Stimulated activated CD8-positive, alpha-beta memory T cell treated with anti-CD3 and anti-CD28 coated beads, Interleukin-15, amount 100 ng/mL, for 48 hours (primary cell): Measurements from ENCODE around the gene LINC00632.

Experiments
- DNase-seq, 2 donors: peaks; one replicate each; pipeline ENCODE4 v3.0.0-alpha.2; 2020; ENCODE audit warnings: low read depth in 2 of 2

LINC00632 gene

DNA sequence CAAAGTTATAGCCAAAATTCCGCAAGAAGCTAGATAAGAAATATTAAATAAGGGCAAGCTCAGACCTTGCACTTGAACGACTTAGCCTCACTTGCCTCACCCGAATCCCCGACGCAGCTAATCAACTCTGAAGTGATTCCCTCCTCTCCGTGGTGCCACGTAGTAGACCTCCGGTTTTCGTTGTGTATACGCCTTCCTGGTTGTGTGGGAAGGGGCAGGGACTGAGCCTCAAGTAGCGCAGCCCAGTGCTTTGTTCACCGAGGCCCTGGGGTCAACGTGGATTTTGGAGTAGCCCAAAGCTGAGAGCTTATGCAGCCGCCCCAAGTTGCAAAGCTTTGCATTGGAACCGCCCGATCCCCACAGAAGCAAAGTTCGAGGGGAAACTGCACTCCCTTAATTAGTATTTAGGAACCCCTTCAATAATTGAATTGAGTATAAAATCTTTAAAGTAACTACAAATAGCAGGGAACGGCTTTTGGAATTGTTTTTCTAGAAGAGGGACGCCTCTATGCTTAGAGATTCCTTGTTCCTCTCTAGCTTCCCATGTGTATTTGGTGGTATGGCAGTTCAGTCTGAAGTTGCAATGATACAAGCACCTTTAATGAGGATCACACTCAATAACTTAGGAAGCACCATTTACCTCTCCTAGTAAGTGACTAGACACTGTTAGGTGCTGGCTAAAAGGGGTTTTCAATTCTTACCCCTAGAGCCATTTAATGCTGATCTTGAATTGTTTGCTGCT is 55.7 kb downstream of the LINC00632 start:
- no peak for DNase-seq

DNA sequence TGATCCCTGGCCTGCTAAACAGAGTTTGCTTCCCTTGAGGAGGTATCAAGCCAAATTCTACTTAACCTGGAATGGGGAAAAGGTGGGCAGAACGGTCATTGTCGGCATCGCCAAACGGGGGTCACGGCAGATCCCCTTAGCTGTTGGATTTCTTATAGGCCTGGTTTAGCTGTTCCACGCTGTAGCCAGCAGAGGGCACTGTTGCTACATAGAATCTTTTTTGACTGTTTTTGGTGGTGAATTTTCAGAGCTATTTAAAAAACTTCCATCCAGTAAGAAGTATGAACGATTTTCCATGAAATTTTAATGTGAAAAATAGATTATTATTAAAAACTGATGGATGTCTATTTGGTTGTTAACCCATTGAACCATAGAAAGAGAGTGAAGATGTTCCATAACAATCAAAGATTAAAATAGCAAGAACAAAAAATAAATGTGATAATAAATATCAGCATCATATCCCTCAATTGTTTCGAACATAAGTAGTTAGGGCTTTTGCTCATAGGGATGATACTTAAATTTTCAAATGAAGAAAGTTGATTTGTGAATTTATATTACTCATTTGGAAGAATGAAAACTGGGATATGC is 56.6 kb downstream of the LINC00632 start:
- DNase-seq: no peak

DNA sequence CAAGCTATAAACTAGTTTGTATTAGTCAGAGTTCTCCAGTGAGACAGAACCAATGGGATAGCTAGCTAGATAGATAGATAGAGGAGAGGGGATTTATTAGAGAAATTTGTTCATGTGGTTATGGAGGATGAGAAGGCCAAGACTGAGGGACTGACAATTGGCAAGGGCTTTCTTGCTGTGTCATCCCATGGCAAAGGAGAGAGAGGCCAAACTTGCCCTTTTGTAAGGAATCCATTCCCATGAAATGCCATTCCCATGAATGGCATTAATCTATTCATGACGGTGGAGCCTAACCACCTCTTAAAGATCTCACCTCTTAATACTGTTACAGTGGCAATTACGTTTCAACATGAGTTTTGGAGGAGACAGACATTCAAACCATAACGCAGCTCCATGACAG is 58.1 kb downstream of the LINC00632 start:
- no peak for DNase-seq

DNA sequence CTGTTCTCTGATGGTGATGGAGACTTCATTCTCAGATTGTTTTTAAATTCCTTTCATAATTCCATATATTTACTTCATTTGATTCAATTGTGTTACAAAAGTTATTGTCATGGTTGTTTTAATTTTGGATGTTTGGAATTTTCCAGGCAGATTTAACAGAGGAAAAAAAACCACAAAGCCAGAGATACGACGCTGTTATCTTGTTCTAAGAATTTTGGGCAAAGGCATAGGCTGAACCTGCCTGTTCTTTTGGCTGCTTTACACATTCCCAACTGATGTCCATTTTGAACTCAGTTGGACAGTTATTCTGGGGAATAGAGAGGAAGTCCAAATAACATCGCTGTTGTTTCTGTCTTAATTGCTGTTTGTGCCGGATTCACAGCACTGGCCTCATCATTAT is 65.7 kb downstream of the LINC00632 start:
- DNase-seq: no peak

DNA sequence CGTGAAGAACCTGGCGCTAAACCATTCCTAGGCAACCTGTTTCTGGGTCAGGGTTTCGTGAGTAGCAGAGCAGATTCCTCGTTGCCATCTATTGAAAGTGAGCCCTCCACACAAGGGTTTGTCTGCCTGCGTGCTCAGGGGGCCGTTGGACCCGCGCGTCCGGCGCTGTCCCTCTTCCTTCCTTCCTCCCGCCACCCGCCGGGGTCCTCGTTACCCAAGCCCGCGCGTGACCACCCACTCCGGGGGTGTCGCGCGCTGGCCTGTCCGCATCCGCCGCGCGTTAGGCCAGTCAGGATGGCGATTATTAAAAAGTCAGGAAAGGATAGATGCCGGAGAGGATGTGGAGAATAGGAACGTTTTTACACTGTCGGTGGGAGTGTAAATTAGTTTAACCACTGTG is 66.8 kb downstream of the LINC00632 start:
- no peak for DNase-seq

DNA sequence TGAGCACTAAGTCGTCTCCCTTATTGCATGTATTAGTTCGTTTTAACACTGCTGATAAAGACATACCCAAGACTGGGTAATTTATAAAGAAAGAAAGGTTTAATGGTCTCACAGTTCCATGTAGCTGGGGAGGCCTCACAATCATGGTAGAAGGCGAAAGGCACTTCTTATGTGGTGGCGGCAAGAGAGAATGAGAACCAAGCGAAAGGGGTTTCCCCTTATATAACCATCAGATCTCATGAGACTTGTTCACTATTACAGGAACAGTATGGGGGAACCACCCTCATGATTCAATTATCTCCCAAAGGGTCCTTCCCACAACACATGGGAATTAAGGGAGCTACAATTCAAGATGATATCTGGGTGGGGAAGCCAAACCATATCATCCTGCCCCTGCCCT is 85.1 kb downstream of the LINC00632 start:
- DNase-seq: no peak

DNA sequence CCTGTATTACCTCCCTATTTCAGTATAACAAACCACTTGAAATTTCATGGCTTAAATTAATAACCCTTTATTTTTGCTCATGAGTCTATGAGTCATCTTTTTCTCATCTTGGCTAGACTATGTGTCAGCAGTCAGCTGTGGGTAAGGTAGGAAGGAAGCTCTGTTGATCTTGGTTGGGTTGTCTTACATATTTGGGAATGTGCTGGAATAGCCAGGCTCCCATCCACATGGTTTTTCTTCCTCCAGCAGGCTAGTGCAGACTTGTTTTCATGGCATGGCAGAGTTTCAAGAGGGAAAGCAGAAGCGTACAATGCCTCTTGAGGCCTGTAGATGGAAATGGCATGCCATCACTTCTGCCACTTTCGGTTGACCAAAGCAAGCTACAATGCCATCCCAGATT is 89.7 kb downstream of the LINC00632 start:
- DNase-seq: no peak

DNA sequence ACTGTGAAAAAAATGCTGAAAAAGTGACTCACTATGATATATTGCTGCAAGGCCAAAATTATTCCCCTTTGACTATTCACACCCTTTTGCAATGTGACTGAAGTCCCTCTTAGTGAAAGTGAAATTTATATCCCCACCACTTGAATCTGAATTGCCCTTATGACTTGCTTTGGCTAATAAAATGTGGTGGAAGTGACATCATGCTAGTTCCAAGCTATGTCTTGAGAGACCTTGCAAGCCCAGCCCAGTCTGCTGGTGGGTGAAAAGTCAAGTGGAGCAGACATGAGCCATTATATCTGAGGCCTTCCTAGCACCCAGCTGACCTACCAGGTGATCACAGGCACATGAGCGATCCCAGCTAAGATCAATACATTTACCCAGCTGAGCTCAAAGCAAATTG is 94.7 kb downstream of the LINC00632 start:
- DNase-seq: no peak

DNA sequence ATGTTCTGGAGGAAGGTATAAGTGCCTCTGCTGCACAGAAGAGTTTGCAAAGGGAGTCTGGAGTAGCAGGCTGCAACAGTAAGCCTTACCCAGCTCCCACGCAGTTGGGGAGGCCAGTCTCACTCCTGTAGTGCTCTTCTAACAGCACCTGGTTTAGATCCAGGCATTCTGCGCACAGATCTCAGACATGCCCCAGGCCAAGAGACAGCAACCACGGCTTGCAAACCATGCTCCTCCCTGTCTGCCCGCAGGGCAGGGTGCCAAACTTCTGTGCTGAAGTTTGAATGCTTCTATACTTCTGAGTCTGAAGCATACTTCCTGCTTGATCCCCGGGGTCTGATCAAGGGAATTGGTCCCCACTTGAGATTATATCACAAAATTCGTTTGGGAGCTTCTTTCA is 106.3 kb downstream of the LINC00632 start:
- DNase-seq: no peak

DNA sequence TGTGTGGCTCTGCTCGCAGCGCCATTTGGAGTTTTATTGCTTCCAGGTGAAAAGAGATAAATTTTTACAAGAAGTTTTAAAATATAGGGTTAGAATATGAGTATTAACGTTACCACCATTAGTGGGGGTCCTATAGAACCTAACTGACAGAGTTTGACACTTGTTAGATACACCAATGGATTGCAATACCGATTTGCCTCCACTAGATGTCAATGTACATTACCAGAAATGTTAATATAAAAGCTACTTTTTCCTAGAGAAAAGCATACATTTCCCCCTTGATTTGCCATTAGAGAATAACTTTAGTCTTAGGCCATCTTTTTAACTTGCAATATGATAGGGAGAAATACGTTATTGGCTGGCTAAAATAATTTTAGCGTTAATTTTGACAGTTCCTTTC is 108.4 kb downstream of the LINC00632 start:
- DNase-seq: no peak

DNA sequence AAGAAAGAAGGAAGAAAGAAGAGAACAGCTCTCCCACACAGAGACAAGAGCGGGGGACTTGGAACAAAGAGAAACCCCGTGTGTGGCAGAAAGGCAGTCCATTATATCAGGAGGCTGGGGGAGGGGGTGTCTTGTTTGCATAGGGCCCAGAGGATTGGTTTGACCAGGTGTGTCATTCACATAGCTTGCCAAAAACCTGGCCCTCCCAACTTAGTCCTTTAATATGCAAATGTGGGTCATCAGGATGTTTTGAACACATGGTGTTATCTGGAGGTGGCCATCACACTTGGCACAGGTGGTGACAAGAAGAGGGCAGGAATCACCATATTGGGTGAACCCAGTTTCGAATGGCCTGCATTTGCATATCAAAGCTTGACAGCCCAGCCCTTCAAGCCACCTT is 111.7 kb downstream of the LINC00632 start:
- DNase-seq: no peak

DNA sequence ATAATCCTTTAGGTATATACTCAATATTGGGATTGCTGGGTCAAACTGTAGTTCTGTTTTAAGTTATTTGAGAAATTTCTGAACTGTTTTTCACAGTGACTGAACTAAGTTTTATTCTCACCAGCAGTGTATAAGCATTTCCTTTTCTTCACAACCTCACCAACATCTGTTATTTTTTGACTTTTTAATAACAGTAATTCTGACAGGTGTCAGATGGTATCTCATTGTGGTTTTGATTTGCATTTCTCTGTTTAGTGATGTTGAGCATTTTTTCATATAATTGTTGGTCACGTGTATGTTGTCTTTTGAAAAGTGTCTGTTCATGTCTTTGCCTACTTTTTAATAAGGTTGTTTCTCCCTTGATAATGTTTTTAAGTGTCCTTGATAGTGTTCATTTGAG is 112.6 kb downstream of the LINC00632 start:
- no peak for DNase-seq

DNA sequence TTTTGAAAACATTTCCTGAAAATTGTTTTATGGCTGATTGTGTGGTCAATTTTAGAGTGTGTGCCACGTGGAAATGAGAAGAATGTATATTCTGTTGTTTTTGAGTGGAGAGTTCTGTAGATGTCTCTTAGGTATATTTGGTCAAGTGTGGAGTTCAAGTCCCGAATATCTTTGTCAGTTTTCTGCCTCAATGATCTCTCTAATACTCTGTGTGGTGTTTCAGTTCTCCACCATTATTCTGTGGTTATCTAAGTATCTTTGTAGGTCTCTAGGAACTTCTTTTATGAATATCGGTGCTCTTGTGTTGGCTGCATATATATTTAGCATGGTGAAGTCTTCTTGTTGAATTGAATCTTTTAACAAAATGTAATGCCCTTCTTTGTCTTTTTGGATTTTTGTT is 113.3 kb downstream of the LINC00632 start:
- DNase-seq: no peak

DNA sequence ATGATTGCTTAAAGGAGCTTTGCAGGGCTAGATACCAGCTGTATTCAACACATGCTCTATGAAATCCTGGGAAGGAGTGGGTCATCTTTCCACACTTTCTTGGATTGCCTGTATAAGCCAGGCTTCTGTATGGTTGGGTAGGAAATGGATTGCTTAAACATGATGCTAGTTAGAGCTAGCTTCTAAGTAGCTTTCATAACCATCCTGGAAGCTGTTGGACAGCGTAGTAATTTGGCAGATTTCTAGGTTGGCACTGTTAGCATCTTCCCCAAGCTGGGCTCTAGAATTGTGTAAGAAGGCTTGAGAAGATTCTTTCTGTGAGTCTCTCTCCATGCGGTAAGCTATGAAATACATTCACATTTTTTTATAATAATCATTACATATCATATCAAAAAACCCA is 127.3 kb downstream of the LINC00632 start:
- no peak for DNase-seq
